Epithelial cell of esophagus (primary cell): Measurements from ENCODE around the gene C2orf92.
"Not testable (repeated sequence)": the region's sequence is repeated elsewhere in the genome, so short reads cannot be mapped to it uniquely, and the experiment has no call there.

Experiments
- DNase-seq: peaks from one replicate; pipeline ENCODE4 v3.0.0; 2010; ENCODE audit warnings: low read depth
- H3K4me3 ChIP-seq: 2 replicates; pipeline ENCODE4 v1.5.1; 2011; ENCODE audit warnings: mild to moderate bottlenecking, low read length, control low read depth
- TF ChIP-seq, protein P1 (sequence below): IDR thresholded peaks from 2 replicates; pipeline ENCODE4 v1.5.1; 2011; ENCODE audit warnings: low read depth, mild to moderate bottlenecking, low read length, control low read depth, inconsistent platforms; ENCODE audit not compliant: insufficient read depth; ENCODE audit errors: missing control alignments

C2orf92 gene

DNA sequence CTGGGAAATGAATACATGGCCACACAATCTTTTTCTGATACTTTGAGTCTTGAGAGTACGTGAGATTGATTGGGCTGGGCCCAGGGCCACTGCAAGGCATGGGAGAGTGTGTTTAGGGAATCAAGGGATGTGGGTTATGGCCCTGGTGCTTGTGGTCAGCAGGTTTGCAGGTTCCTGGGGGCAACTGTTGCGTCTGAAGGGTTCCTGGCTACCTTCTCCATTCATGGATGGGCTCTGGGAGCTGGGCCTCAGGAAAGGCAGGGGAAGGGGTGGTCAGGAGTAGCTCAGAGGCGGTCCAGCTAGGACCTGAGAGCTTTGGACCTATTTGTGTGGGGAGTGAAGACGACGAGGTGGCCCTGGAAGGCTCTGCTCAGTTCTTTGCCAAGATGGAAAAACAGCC lies 35.5 kb downstream of the C2orf92 start:
- TF ChIP-seq, protein P1, sequence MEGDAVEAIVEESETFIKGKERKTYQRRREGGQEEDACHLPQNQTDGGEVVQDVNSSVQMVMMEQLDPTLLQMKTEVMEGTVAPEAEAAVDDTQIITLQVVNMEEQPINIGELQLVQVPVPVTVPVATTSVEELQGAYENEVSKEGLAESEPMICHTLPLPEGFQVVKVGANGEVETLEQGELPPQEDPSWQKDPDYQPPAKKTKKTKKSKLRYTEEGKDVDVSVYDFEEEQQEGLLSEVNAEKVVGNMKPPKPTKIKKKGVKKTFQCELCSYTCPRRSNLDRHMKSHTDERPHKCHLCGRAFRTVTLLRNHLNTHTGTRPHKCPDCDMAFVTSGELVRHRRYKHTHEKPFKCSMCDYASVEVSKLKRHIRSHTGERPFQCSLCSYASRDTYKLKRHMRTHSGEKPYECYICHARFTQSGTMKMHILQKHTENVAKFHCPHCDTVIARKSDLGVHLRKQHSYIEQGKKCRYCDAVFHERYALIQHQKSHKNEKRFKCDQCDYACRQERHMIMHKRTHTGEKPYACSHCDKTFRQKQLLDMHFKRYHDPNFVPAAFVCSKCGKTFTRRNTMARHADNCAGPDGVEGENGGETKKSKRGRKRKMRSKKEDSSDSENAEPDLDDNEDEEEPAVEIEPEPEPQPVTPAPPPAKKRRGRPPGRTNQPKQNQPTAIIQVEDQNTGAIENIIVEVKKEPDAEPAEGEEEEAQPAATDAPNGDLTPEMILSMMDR = no peak
- DNase-seq = no peak
- H3K4me3 ChIP-seq = no peak overlapping the region

DNA sequence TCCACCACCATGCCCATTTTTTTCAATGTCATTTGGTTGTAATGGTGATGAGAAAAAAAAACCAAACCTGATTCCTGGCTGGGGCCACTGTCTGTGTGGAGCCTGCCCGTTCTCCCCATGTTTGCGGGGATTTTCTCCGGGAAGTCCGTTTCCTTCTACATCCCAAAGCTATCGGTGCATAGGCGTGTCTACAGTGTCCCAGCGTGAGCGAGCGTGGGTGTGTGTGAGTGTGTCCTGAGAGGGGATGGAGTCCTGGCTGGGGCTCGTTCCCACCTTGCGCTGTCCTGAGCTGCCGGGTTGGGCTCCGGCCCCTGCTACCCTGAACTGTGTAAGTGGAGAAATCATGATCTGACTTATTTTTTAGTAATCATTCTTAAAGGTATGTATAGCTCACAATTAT lies 36.6 kb downstream of the C2orf92 start:
- H3K4me3 ChIP-seq = no peak overlapping the region
- TF ChIP-seq, protein P1 = no peak
- no peak for DNase-seq

GRCh38 chr2:97706708-97707345 lies 37.3 kb downstream of the C2orf92 start:
- TF ChIP-seq, protein P1 = no peak
- no peak overlapping the region for H3K4me3 ChIP-seq
- no peak for DNase-seq

DNA sequence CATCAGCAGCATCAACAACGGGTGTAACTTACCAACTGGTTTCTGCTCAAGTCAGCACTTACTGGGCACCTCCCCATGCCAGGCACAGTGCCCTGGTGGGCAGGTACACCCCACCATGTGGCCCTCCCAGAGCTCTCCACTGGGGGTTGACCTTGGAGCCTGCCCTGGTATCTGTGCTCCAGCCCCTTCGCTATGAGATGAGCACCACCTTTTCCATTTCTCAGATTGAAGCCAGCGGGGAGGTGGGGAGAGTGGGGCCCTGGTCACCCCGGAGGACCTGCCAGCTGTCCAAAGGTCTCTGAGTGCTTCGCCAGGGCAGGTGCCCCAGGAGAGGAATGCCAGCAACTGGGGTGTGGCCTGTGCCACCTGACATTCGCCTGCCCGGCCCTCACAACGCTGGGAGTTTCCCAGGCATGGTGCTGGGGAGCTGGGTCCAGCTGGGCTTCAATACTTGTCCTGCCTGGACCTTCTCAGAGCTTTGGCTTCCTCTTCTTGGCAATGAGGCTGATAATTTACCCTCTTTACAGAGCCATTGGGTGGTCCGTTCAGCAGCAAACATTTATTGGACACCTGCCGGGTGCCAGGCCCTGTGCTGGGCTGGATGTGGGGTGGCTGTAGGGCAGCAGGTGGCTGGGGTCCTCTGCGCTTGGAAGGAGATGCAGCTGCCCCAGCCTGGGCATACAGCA lies 38.0 kb downstream of the C2orf92 start:
- no peak for DNase-seq
- TF ChIP-seq, protein P1 = no peak
- H3K4me3 ChIP-seq = no peak overlapping the region

DNA sequence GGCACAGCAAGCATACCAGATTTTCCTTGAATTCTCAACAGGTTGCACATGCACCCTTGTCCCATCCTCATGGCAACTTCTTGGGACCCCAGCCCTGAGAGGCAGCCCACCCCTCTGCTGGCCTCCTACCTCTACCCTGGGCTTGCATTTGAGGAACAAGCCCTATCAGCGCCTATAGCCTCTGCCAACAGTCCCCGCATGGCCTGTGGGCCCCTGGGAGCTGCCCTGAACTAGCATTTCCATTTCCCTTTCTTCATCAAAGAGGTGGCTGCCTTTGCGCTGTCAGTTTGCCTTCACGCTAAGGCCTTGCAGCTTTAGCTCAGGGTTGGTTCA lies 38.5 kb downstream of the C2orf92 start:
- no peak overlapping the region for H3K4me3 ChIP-seq
- TF ChIP-seq, protein P1 = no peak
- no peak for DNase-seq

DNA sequence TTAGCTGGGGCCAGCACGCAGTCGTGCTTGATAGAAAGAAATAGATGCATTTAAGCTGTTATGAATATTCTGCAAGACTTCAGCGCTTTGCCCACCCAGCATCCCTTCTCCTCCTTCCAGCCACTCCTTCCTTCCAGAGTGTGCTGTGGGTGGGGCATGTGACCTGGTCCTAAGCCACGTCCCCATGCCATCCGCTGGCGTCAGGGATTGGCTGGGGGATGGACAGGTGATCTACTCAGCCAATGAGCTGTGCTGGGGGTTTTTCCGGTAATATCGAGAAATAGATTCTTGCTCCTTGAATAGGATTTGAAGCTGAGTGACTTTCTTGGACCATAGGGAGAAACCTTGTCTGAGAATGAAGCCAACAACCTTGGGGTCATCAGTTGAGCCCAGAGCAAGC lies 39.1 kb downstream of the C2orf92 start:
- TF ChIP-seq, protein P1 = no peak
- DNase-seq = no peak
- no peak overlapping the region for H3K4me3 ChIP-seq

- TF ChIP-seq, protein P1 = no peak
- H3K4me3 ChIP-seq = no peak overlapping the region
Observed at GRCh38 chr2:97711394-97711711, 41.8 kb downstream of the C2orf92 start.

DNA sequence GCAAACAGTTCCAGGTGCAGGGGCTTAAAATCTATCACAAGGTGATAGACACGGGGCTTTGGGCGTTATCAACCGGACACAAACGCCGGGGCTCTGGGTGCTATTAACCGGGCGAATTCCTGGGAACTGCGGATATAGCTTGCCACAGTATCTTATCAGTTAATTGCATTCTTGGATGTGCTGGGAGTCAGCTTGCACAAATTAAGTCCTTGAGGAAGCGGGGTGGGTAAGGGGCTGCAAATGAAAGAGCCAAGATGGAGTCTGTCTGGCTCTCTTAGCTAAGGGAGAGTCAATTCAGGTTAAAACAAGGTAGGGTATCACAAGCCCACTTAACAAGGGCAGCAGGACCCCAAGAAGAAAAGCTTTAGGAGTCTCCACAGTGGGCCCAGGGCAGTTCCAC lies 42.7 kb downstream of the C2orf92 start:
- not testable (repeated sequence) for H3K4me3 ChIP-seq, DNase-seq

More at GRCh38 chr2:97711394-97711711, 41.8 kb downstream of the C2orf92 start:
- no peak for DNase-seq
